H1 (cell line): Measurements from ENCODE around the gene SORCS3. TPM values are rescaled to one million over a fixed set of nuclear protein-coding genes. Genes with fewer than 3 reads are reported as not detected.

Experiments
- CTCF ChIA-PET: fragments of 300-600 bp; sonication (Branson Sonifier 250); formaldehyde crosslinking; loops from one replicate; lab custom pipeline; 2021; ENCODE audit not compliant: partially characterized antibody; lab: Charles Lee
- POLR2A ChIA-PET: fragments of 300-600 bp; sonication (Branson Sonifier 250); formaldehyde crosslinking; loops from one replicate; lab custom pipeline; 2021; ENCODE audit warnings: inconsistent platforms; ENCODE audit not compliant: partially characterized antibody; lab: Charles Lee
- DNase-seq, 2 experiments: peaks; one replicate each; pipeline versions ENCODE4 v3.0.0 to v3.0.0-alpha.2; 2010 to 2022; ENCODE audit warnings: low spot score in 2 of 2, low read depth in 1 of 2, mixed read lengths in 1 of 2
- FAIRE-seq: peaks from 2 replicates; lab custom pipeline; 2011; peaks lifted over from hg19 to GRCh38; lab: Jason Lieb, UNC
- H2AFZ ChIP-seq: 2 replicates; pipeline ENCODE4 v1.8.1; 2012; ENCODE audit warnings: low read length, inconsistent platforms
- H2AK5ac ChIP-seq: 2 replicates; pipeline ENCODE4 v1.6.1; 2013; ENCODE audit warnings: low read depth, low read length
- H2BK120ac ChIP-seq: replicated peaks from 2 replicates; pipeline ENCODE3; 2013; ENCODE audit warnings: low read depth, low read length, inconsistent platforms
- H2BK12ac ChIP-seq: 2 replicates; pipeline ENCODE4 v1.6.1; 2013; ENCODE audit warnings: low read depth, low read length
- H2BK15ac ChIP-seq: 2 replicates; pipeline ENCODE4 v1.6.1; 2013; ENCODE audit warnings: low read length
- H2BK20ac ChIP-seq: 2 replicates; pipeline ENCODE4 v1.6.1; 2013; ENCODE audit warnings: low read length
- H2BK5ac ChIP-seq: 2 replicates; pipeline ENCODE4 v1.6.1; 2013; ENCODE audit warnings: low read depth, low read length
- H3K14ac ChIP-seq: 2 replicates; pipeline ENCODE4 v1.6.1; 2013; ENCODE audit warnings: inconsistent platforms; ENCODE audit not compliant: insufficient read length
- H3K18ac ChIP-seq: 2 replicates; pipeline ENCODE4 v1.6.1; 2013; ENCODE audit warnings: low read length; ENCODE audit errors: extremely low read depth
- H3K23ac ChIP-seq: 2 replicates; pipeline ENCODE4 v1.6.1; 2013; ENCODE audit warnings: inconsistent platforms; ENCODE audit not compliant: insufficient read length
- H3K23me2 ChIP-seq: 2 replicates; pipeline ENCODE4 v1.6.1; 2013; ENCODE audit warnings: low read depth, low read length
- H3K27ac ChIP-seq: 2 replicates; pipeline ENCODE4 v1.6.1; 2011; ENCODE audit warnings: low read depth, low read length, inconsistent platforms
- H3K27me3 ChIP-seq, 4 experiments: replicated peaks in 1 of 4; 1 replicate in 1 of 4; 2 replicates in 3 of 4; pipeline versions ENCODE4 v1.6.1 to v1.8.1; 2011 to 2013; ENCODE audit warnings: low read length in 3 of 4, mild to moderate bottlenecking in 3 of 4, inconsistent platforms in 2 of 4, mixed read lengths in 2 of 4, moderate library complexity in 1 of 4; ENCODE audit not compliant: control insufficient read depth in 3 of 4, insufficient read depth in 3 of 4; ENCODE audit errors: extremely low read depth in 1 of 4
- H3K36me3 ChIP-seq, 4 experiments: 2 replicates each; pipeline versions ENCODE4 v1.6.1 to v1.8.1; 2011 to 2013; ENCODE audit warnings: mild to moderate bottlenecking in 4 of 4, low read length in 3 of 4, moderate library complexity in 2 of 4, control low read depth in 1 of 4, inconsistent platforms in 1 of 4; ENCODE audit not compliant: insufficient read depth in 4 of 4, control insufficient read depth in 2 of 4
- H3K4ac ChIP-seq: replicated peaks from 2 replicates; pipeline ENCODE3; 2013; ENCODE audit warnings: low read length, low read depth, mixed read lengths, inconsistent platforms; ENCODE audit not compliant: insufficient read length
- H3K4me1 ChIP-seq, 4 experiments: replicated peaks in 1 of 4; 1 replicate in 1 of 4; 2 replicates in 3 of 4; pipeline versions ENCODE4 v1.6.1 to v1.8.1; 2011 to 2013; ENCODE audit warnings: low read length in 3 of 4, inconsistent platforms in 2 of 4, mixed read lengths in 1 of 4; ENCODE audit not compliant: insufficient read depth in 4 of 4, control insufficient read depth in 3 of 4
- H3K4me2 ChIP-seq, 2 experiments: 2 replicates each; pipeline versions ENCODE4 v1.6.1 to v1.8.1; 2011 to 2013; ENCODE audit warnings: low read depth in 2 of 2, low read length in 2 of 2, control low read depth in 1 of 2, inconsistent platforms in 1 of 2, mild to moderate bottlenecking in 1 of 2; ENCODE audit not compliant: insufficient read depth in 1 of 2
- H3K4me3 ChIP-seq, 4 experiments: fragments of 200-600, 300-600 bp in 1 of 4; sonication (generic), shearing (Covaris generic), sonication (Bioruptor Twin) in 1 of 4; 2 replicates each; pipeline versions ENCODE4 v1.5.1 to v1.8.1; 2011 to 2016; ENCODE audit warnings: low read length in 4 of 4, low read depth in 3 of 4, control low read depth in 2 of 4, inconsistent platforms in 2 of 4, mild to moderate bottlenecking in 2 of 4, mixed read lengths in 1 of 4, moderate library complexity in 1 of 4; ENCODE audit not compliant: insufficient read depth in 2 of 4; ENCODE audit errors: extremely low read depth in 1 of 4
- H3K56ac ChIP-seq: replicated peaks from 2 replicates; pipeline ENCODE3; 2013; ENCODE audit warnings: low read depth, mild to moderate bottlenecking, mixed read lengths, low read length, inconsistent platforms; ENCODE audit not compliant: insufficient read length
- H3K79me1 ChIP-seq: 2 replicates; pipeline ENCODE4 v1.6.1; 2013; ENCODE audit warnings: low read depth, low read length, control low read depth
- H3K79me2 ChIP-seq, 2 experiments: 2 replicates each; pipeline versions ENCODE4 v1.6.1 to v1.8.1; 2012 to 2013; ENCODE audit warnings: low read length in 2 of 2, mild to moderate bottlenecking in 2 of 2, inconsistent platforms in 1 of 2; ENCODE audit not compliant: insufficient read depth in 2 of 2, control insufficient read depth in 1 of 2
- H3K9ac ChIP-seq, 4 experiments: replicated peaks in 1 of 4; 1 replicate in 1 of 4; 2 replicates in 3 of 4; pipeline versions ENCODE4 v1.6.1 to v1.8.1; 2011 to 2013; ENCODE audit warnings: low read depth in 3 of 4, low read length in 3 of 4, control low read depth in 2 of 4, mild to moderate bottlenecking in 2 of 4, moderate library complexity in 2 of 4, inconsistent platforms in 1 of 4; ENCODE audit errors: extremely low read depth in 1 of 4
- H3K9me3 ChIP-seq, 2 experiments: 2 replicates each; pipeline versions ENCODE4 v1.6.1 to v1.8.1; 2012 to 2013; ENCODE audit warnings: mild to moderate bottlenecking in 2 of 2, moderate library complexity in 2 of 2, control low read depth in 1 of 2, inconsistent platforms in 1 of 2, low read depth in 1 of 2, low read length in 1 of 2, mixed read lengths in 1 of 2; ENCODE audit not compliant: insufficient read depth in 2 of 2
- H4K20me1 ChIP-seq, 2 experiments: replicated peaks in 1 of 2; 2 replicates each; pipeline versions ENCODE3 to v1.8.1; 2011 to 2013; ENCODE audit warnings: inconsistent platforms in 2 of 2, low read length in 2 of 2, mild to moderate bottlenecking in 1 of 2; ENCODE audit not compliant: insufficient read depth in 2 of 2, control insufficient read depth in 1 of 2
- H4K5ac ChIP-seq: 2 replicates; pipeline ENCODE4 v1.6.1; 2013; ENCODE audit warnings: low read length, low read depth, mixed read lengths, inconsistent platforms; ENCODE audit not compliant: insufficient read length
- H4K8ac ChIP-seq: 2 replicates; pipeline ENCODE4 v1.8.0; 2013; ENCODE audit warnings: mild to moderate bottlenecking, moderate library complexity, low read length, inconsistent platforms; ENCODE audit not compliant: insufficient read depth; ENCODE audit errors: extremely low read depth
- H4K91ac ChIP-seq: replicated peaks from 2 replicates; pipeline ENCODE3; 2013; ENCODE audit warnings: low read length, mixed read lengths, inconsistent platforms; ENCODE audit not compliant: insufficient read length
- CBX8 ChIP-seq: fragments of 300-800, 300-1000 bp; sonication (generic); IDR thresholded peaks from 2 replicates; pipeline ENCODE4 v1.7.1; 2016; ENCODE audit warnings: low read depth, low read length, borderline replicate concordance
- CEBPB ChIP-seq: IDR thresholded peaks from 2 replicates; pipeline ENCODE4 v1.6.1; 2012; ENCODE audit warnings: low read depth, low read length
- EZH2 ChIP-seq: fragments of 200-600 bp; sonication (generic); IDR thresholded peaks from 2 replicates; pipeline ENCODE4 v1.7.1; 2012; ENCODE audit warnings: low read depth, mild to moderate bottlenecking, moderate library complexity, low read length, inconsistent platforms; ENCODE audit not compliant: severe bottlenecking
- FOSL1 ChIP-seq: IDR thresholded peaks from 2 replicates; pipeline ENCODE4 v1.6.1; 2011; ENCODE audit warnings: mild to moderate bottlenecking, low read depth, low read length, moderate library complexity; ENCODE audit not compliant: insufficient read depth
- JUND ChIP-seq: IDR thresholded peaks from 2 replicates; pipeline ENCODE4 v1.6.1; 2011; ENCODE audit warnings: mild to moderate bottlenecking, improper control_type of control experiment, low read length
- KDM5A ChIP-seq: fragments of 200-600 bp; IDR thresholded peaks from 2 replicates; pipeline ENCODE4 v1.7.1; 2012; ENCODE audit warnings: mild to moderate bottlenecking, low read length, inconsistent platforms, mixed read lengths
- SUZ12 ChIP-seq: fragments of 200-600 bp; sonication (generic); IDR thresholded peaks from 2 replicates; pipeline ENCODE4 v1.6.1; 2012; ENCODE audit warnings: mild to moderate bottlenecking, inconsistent platforms, low read length, moderate library complexity, mixed read lengths
- WGBS, 2 experiments: shearing (Covaris generic) in 1 of 2; methylation state at CpG; one replicate each; pipeline versions ENCODE4 v1.1.6 to v1.1.7; 2013 to 2015; ENCODE audit warnings: low lambda C conversion rate in 2 of 2, mixed read lengths in 2 of 2, inconsistent platforms in 1 of 2, low coverage in 1 of 2, missing lambda C conversion rate in 1 of 2; ENCODE audit not compliant: insufficient replicate concordance in 2 of 2, insufficient coverage in 1 of 2, insufficient read length in 1 of 2; ENCODE audit errors: extremely low coverage in 1 of 2, missing lambda C conversion rate in 1 of 2; 5-methylcytosine and 5-hydroxymethylcytosine counted together
- polyA plus RNA-seq, 7 experiments: library from polyadenylated mRNA; depleted of rRNA in 3 of 7; stranded (reverse) in 5 of 7; unstranded in 2 of 7; fragments of >200 nt in 5 of 7; fragments of 200-250 nt in 2 of 7; gene quantifications; 1 replicate in 5 of 7; 2 replicates in 1 of 7; 4 replicates in 1 of 7; pipeline versions ENCODE4 v1.2.1 to v1.2.3, GENCODE V29; 2011 to 2013; ENCODE audit warnings: missing spikeins in 2 of 7, mixed read lengths in 2 of 7
- total RNA-seq: library from RNA; stranded (reverse); fragmentation: NEBNext Ultra II Directional; extraction: Animal tissue kit (Norgen Biotek cat#: 25700); gene quantifications from 2 replicates; pipeline ENCODE4 v1.2.1, GENCODE V29; 2021

Gene SORCS3
- total and polyA plus RNA-seq, 2 of the 8 experiments (the other 6 are each of a cell fraction or from before 2014, with no cell fraction given): 0.26 to 0.88 TPM

- Histone ChIP-seq H2BK15ac (no peak overlapping the region), H3K4me3 (no peak overlapping the region), H4K5ac (no peak overlapping the region), H2BK12ac (no peak overlapping the region)
- TF ChIP-seq JUND: no peak
- no peak for TF ChIP-seq CEBPB
- no peak for TF ChIP-seq CBX8
- no peak for TF ChIP-seq SUZ12
- TF ChIP-seq EZH2: no peak
- no peak for TF ChIP-seq KDM5A
- TF ChIP-seq FOSL1: no peak
- TF ChIP-seq, all 59 proteins: peak for 0
- Histone ChIP-seq H3K18ac (no peak overlapping the region), H3K36me3 (no peaks in the 10 kb centered on the region), H2BK120ac (no peak overlapping the region), H3K14ac (no peak overlapping the region), H3K56ac (no peak overlapping the region), H3K23me2 (no peaks in the 10 kb centered on the region; the same call in 1 of the 2 replicates), H3K79me2 (no peaks in the 10 kb centered on the region), H3K4me1 (no peaks in the 10 kb centered on the region), H3K27me3 (no peaks in the 10 kb centered on the region), H3K79me1 (no peaks in the 10 kb centered on the region), H3K9me3 (0 out of 4 replicates have a peak, but pooled peaks cover 0 to 4% of the 10 kb centered on the region in 2 experiments), H3K23ac (no peak overlapping the region), H4K20me1 (no peaks in the 10 kb centered on the region), H3K9ac (no peak overlapping the region), H3K4me2 (no peak overlapping the region), H2BK5ac (no peak overlapping the region), H2AFZ (no peak overlapping the region), H3K4ac (no peak overlapping the region), H3K27ac (no peak overlapping the region), H4K8ac (no peak overlapping the region), H4K91ac (no peak overlapping the region), H2BK20ac (no peak overlapping the region), H2AK5ac (no peak overlapping the region)
- DNase-seq (no peak), FAIRE-seq (no peak)
- CTCF ChIA-PET: no interaction called here
- POLR2A ChIA-PET: no interaction called here
- 76% methylated on average over 2 of the region's 2 CpGs; no CpG with 5 or more reads in 1 of the 2 experiments for WGBS, 2 experiments
Measured at GRCh38 chr10:105239311-105240219, 598.5 kb downstream of the SORCS3 start.
